Keratinocyte (primary cell): ENCODE results near the gene CDCP2. TPM values are rescaled to one million over a fixed set of nuclear protein-coding genes. Genes with fewer than 3 reads are reported as not detected.

Experiments
- DNase-seq: peaks from one replicate; pipeline ENCODE4 v3.0.0-alpha.2; 2011; ENCODE audit warnings: low read depth, missing footprints, low spot score
- FAIRE-seq: peaks from 2 replicates; lab custom pipeline; 2011; peaks lifted over from hg19 to GRCh38; lab: Jason Lieb, UNC
- H2AFZ ChIP-seq: 2 replicates; pipeline ENCODE4 v1.6.0; 2012; ENCODE audit warnings: low read length, control low read depth, inconsistent platforms; ENCODE audit not compliant: control insufficient read depth
- H3K27ac ChIP-seq: 2 replicates; pipeline ENCODE4 v1.5.1; 2011; ENCODE audit warnings: low read length; ENCODE audit not compliant: control insufficient read depth, insufficient read depth
- H3K27me3 ChIP-seq: 3 replicates; pipeline ENCODE4 v1.6.0; 2011; ENCODE audit warnings: low read length; ENCODE audit not compliant: control insufficient read depth, insufficient read depth; ENCODE audit errors: extremely low read depth
- H3K36me3 ChIP-seq, 2 experiments: 2 replicates in 1 of 2; 3 replicates in 1 of 2; pipeline ENCODE4 v1.5.1; 2011; ENCODE audit warnings: low read length in 2 of 2, mild to moderate bottlenecking in 1 of 2; ENCODE audit not compliant: control insufficient read depth in 2 of 2, insufficient read depth in 2 of 2; ENCODE audit errors: extremely low read depth in 1 of 2
- H3K4me1 ChIP-seq: 3 replicates; pipeline ENCODE4 v1.5.1; 2011; ENCODE audit warnings: low read length; ENCODE audit not compliant: control insufficient read depth, insufficient read depth; ENCODE audit errors: extremely low read depth
- H3K4me2 ChIP-seq: 3 replicates; pipeline ENCODE4 v1.6.0; 2011; ENCODE audit warnings: low read depth, low read length; ENCODE audit not compliant: control insufficient read depth, insufficient read depth; ENCODE audit errors: extremely low read depth
- H3K4me3 ChIP-seq, 3 experiments: fragments of 200-600 bp in 1 of 3; sonication (generic) in 1 of 3; 2 replicates in 2 of 3; 3 replicates in 1 of 3; pipeline ENCODE4 v1.5.1; 2011 to 2016; ENCODE audit warnings: low read length in 3 of 3, mild to moderate bottlenecking in 3 of 3, control low read depth in 2 of 3, inconsistent platforms in 1 of 3, low read depth in 1 of 3, mixed read lengths in 1 of 3, mixed run types in 1 of 3, moderate library complexity in 1 of 3; ENCODE audit not compliant: control insufficient read depth in 2 of 3, insufficient read depth in 2 of 3; ENCODE audit errors: extremely low read depth in 1 of 3
- H3K79me2 ChIP-seq: 2 replicates; pipeline ENCODE4 v1.6.0; 2012; ENCODE audit warnings: low read length; ENCODE audit not compliant: control insufficient read depth, insufficient read depth
- H3K9ac ChIP-seq: 3 replicates; pipeline ENCODE4 v1.6.0; 2011; ENCODE audit warnings: low read length; ENCODE audit not compliant: control insufficient read depth, insufficient read depth; ENCODE audit errors: extremely low read depth
- H3K9me1 ChIP-seq: 3 replicates; pipeline ENCODE4 v1.6.0; 2011; ENCODE audit warnings: low read length; ENCODE audit not compliant: control insufficient read depth, insufficient read depth; ENCODE audit errors: extremely low read depth
- H3K9me3 ChIP-seq: 2 replicates; pipeline ENCODE4 v1.5.1; 2012; ENCODE audit warnings: low read depth, low read length; ENCODE audit not compliant: control insufficient read depth
- H4K20me1 ChIP-seq: 3 replicates; pipeline ENCODE4 v1.6.0; 2011; ENCODE audit warnings: low read length; ENCODE audit not compliant: control insufficient read depth, insufficient read depth; ENCODE audit errors: extremely low read depth
- CTCF ChIP-seq, 3 experiments: IDR thresholded peaks in 1 of 3; conservative IDR thresholded peaks in 1 of 3; optimal IDR thresholded peaks in 1 of 3; 2 replicates in 2 of 3; 3 replicates in 1 of 3; pipeline versions ENCODE3 to v1.5.1; 2011; ENCODE audit warnings: low read length in 3 of 3, mild to moderate bottlenecking in 3 of 3, moderate library complexity in 2 of 3, control low read depth in 1 of 3, inconsistent platforms in 1 of 3; ENCODE audit not compliant: insufficient read depth in 2 of 3; ENCODE audit errors: extremely low read depth in 1 of 3
- EZH2 ChIP-seq: IDR thresholded peaks from one replicate; pipeline ENCODE4 v1.6.1; 2012; ENCODE audit warnings: inconsistent platforms, mild to moderate bottlenecking, low read length, moderate library complexity
- dilution Hi-C: fragments of 300-500 bp; cut with MboI; formaldehyde crosslinking; loops from one replicate; pipeline ENCODE4 v1.7.0; 2020; ENCODE audit warnings: low sequenced_read_pairs; ENCODE audit not compliant: extremely low pct_ligation_motif_present
- polyA plus RNA-seq, 5 experiments: library from polyadenylated mRNA; depleted of rRNA in 3 of 5; stranded (reverse) in 3 of 5; stranded (forward) in 1 of 5; unstranded in 1 of 5; fragments of >200 nt; gene quantifications; 1 replicate in 1 of 5; 2 replicates in 3 of 5; 3 replicates in 1 of 5; pipeline versions ENCODE4 v1.2.1 to v1.2.3, GENCODE V29; 2011 to 2012; ENCODE audit warnings: missing spikeins in 2 of 5, low read depth in 1 of 5, low replicate concordance in 1 of 5

Gene CDCP2
- polyA plus RNA-seq, 1 donor (not counting 4 experiments of a cell fraction or from before 2014, with no cell fraction given), result not detected

GRCh38 chr1:54121482-54122134, 31.2 kb downstream of the CDCP2 start:
- no peak for FAIRE-seq
- Histone ChIP-seq H2AFZ (peak overlapping the region; percentile 81), H3K27me3 (peaks cover 6% of the 10 kb centered on the region), H3K4me1 (no peaks in the 10 kb centered on the region), H3K9me1 (no peaks in the 10 kb centered on the region), H4K20me1 (no peaks in the 10 kb centered on the region), H3K79me2 (no peaks in the 10 kb centered on the region), H3K9ac (peak overlapping the region; percentile 42), H3K4me2 (peak overlapping the region; percentile 29), H3K27ac (no peak overlapping the region), H3K36me3 (no peaks in the 10 kb centered on the region), H3K9me3 (no peaks in the 10 kb centered on the region), H3K4me3 (no peak overlapping the region)
- TF ChIP-seq EZH2 (no peak), CTCF (optimal IDR thresholded peaks at IDR 0.05 in 1 of 3, IDR thresholded peaks at IDR 0.05 in 1 of 3, conservative IDR thresholded peaks at IDR 0.05 in 1 of 3; ENCODE audit: extremely low read depth in 1 of 3, insufficient read depth in 2 of 3, low read length in 3 of 3) (peak; percentile 55 to 80 (median 76))
- DNase-seq, result no peak
- dilution Hi-C loops, result no loop called here

GRCh38 chr1:54120698-54121481, 31.9 kb downstream of the CDCP2 start:
- no peak for TF ChIP-seq EZH2
- TF ChIP-seq CTCF (optimal IDR thresholded peaks at IDR 0.05 in 1 of 3, IDR thresholded peaks at IDR 0.05 in 1 of 3, conservative IDR thresholded peaks at IDR 0.05 in 1 of 3; ENCODE audit: extremely low read depth in 1 of 3, insufficient read depth in 2 of 3, low read length in 3 of 3), result no peak
- Histone ChIP-seq H3K9ac (peak overlapping the region; percentile 42), H3K27ac (no peak overlapping the region), H3K27me3 (peaks cover 6% of the 10 kb centered on the region), H2AFZ (peak overlapping the region; percentile 81), H3K4me1 (peaks cover 4% of the 10 kb centered on the region), H3K4me3 (no peak overlapping the region), H3K79me2 (no peaks in the 10 kb centered on the region), H4K20me1 (no peaks in the 10 kb centered on the region), H3K9me3 (no peaks in the 10 kb centered on the region), H3K9me1 (no peaks in the 10 kb centered on the region), H3K4me2 (peak overlapping the region; percentile 29), H3K36me3 (no peaks in the 10 kb centered on the region)
- dilution Hi-C loops, result no loop called here
- FAIRE-seq (no peak), DNase-seq (no peak)
